Measurements from ENCODE around the gene PROX2.

The PROX2 gene

GRCh38 chr14:74867673-74868072, 8.3 kb downstream of the PROX2 start:
- DNase-seq (ENCODE audit: low read depth): peak; percentile 16
- no peak for TF ChIP-seq CTCF (IDR thresholded peaks at IDR 0.05; ENCODE audit: insufficient read depth, low read depth, low read length, missing control alignments)
- H3K4me3 ChIP-seq (ENCODE audit: low read depth, low read length): no peak overlapping the region

DNA sequence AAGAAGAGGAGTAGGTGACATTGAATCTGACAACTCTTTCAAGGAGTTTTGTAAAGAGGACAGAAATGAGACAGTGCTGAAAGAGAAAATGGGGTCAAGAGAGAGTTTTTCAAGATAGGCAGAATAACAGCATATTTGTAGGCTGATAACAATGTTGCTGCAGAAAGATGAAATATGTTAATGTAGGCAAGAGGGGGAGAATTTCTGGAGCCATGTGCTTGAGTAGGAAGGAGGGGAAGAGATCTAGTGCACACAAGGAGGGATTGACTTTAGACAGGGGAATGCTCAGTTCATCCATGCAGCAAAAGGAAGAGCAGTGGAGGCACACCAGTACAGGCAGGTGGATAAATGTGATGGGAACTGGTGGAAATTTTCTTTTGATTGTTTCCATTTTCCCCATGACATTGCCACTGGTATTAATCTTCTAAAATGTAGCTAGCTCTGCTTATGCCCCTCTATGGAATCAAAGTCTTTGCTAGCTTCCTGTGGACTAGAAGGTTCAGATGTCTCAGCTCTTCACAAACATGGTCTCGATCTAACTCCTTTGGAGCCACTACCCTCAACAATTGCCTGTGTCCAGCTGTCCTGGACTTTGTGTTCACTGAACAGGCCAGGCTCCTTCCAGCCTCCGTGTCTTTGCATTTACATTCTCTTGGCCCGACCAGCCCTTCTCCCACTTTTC, 9.1 kb downstream of the PROX2 start:
- no peak for DNase-seq (ENCODE audit: low read depth)
- H3K4me3 ChIP-seq (ENCODE audit: low read depth, low read length): no peak overlapping the region
- TF ChIP-seq CTCF (IDR thresholded peaks at IDR 0.05; ENCODE audit: insufficient read depth, low read depth, low read length, missing control alignments): no peak

DNA sequence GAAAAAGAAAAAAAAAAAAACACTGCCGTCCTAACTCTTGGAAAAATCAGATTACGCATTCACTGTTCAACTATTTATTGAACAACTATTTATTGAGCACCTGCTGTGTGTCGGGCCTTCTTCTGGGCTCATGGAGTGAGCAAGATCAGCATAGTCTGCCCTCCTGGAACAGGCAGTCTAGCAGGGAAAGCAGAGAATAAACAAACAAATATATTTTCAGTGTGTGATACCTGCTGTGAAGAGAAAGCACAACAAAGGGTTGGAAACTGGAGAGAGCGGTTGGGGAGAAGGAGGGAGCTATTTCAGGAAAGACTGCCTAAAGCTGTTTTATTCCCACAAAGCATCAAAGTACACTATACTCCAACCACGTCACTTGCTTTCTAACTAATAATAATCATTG, 10.8 kb downstream of the PROX2 start:
- no peak overlapping the region for H3K4me3 ChIP-seq (ENCODE audit: low read depth, low read length)
- DNase-seq (ENCODE audit: low read depth): no peak
- TF ChIP-seq CTCF (IDR thresholded peaks at IDR 0.05; ENCODE audit: insufficient read depth, low read depth, low read length, missing control alignments): no peak

DNA sequence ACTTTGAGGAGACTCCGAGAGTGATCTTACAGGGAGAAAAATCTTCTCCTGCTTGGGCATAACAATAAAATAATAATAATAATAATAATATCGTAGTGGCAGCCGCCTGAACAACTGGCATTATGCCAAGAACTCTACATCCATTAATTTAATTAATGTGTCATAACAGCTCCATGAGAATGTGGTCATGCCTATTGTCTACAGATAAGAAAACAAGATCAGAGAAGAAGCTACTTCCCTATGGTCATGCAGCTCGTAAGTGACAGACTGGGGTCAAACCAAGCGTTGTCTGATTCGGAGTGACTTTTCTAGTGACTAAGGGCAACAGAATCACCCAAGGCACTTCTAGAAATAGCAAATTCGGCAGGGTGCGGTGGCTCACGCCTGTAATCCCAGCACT, 11.7 kb downstream of the PROX2 start:
- no peak for TF ChIP-seq CTCF (IDR thresholded peaks at IDR 0.05; ENCODE audit: insufficient read depth, low read depth, low read length, missing control alignments)
- no peak for DNase-seq (ENCODE audit: low read depth)
- H3K4me3 ChIP-seq (ENCODE audit: low read depth, low read length): no peak overlapping the region

DNA sequence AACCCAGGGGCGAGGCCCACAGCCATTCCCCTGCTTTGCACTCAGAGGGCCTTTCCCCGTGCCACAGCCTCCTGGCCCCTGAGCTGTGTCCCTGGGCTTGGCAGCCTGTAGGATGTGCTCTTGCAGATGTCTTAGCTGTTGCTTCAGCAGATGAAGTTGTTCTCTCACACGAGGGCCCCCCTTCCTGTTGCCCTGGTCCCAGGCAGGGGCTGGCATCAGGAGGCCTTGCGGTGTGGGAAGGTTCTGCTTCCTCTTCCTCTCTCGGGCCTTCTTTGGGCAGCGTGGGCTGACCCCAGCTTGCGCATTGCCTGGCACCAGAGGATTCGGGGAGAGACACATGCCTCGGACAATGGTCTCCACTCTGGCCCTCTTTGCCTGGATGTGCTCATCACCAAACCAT, 12.7 kb downstream of the PROX2 start:
- no peak for TF ChIP-seq CTCF (IDR thresholded peaks at IDR 0.05; ENCODE audit: insufficient read depth, low read depth, low read length, missing control alignments)
- no peak overlapping the region for H3K4me3 ChIP-seq (ENCODE audit: low read depth, low read length)
- no peak for DNase-seq (ENCODE audit: low read depth)

- DNase-seq (ENCODE audit: low read depth): no peak
- no peak overlapping the region for H3K4me3 ChIP-seq (ENCODE audit: low read depth, low read length)
- no peak for TF ChIP-seq CTCF (IDR thresholded peaks at IDR 0.05; ENCODE audit: insufficient read depth, low read depth, low read length, missing control alignments)
Measured at GRCh38 chr14:74861734-74862090, 14.2 kb downstream of the PROX2 start.

Data from GM12865 (cell line).